NT2/D1 (cell line): Measurements from ENCODE around the gene CACNG5.

ENCODE experiments used
- SUZ12 ChIP-seq: IDR thresholded peaks from 2 replicates; pipeline ENCODE4 v1.6.1; 2011; ENCODE audit not compliant: insufficient read length, insufficient read depth; ENCODE audit errors: extremely low read depth
- YY1 ChIP-seq: IDR thresholded peaks from 2 replicates; pipeline ENCODE4 v1.6.1; 2011; ENCODE audit not compliant: insufficient read length, insufficient read depth
- ZNF274 ChIP-seq: IDR thresholded peaks from 2 replicates; pipeline ENCODE4 v1.6.1; 2011; ENCODE audit warnings: mild to moderate bottlenecking, low read depth, low read length

GRCh38 chr17:66849032-66849655 is 14.2 kb downstream of the CACNG5 start:
- TF ChIP-seq YY1: no peak
- no peak for TF ChIP-seq ZNF274
- no peak for TF ChIP-seq SUZ12
